ENCODE results near the gene CAMK1D.
"Not testable (repeated sequence)": the region's sequence is repeated elsewhere in the genome, so short reads cannot be mapped to it uniquely, and the experiment has no call there.

Gene CAMK1D

GRCh38 chr10:12839941-12840611 is 490.7 kb downstream of the CAMK1D start:
- no peak for DNase-seq

DNA sequence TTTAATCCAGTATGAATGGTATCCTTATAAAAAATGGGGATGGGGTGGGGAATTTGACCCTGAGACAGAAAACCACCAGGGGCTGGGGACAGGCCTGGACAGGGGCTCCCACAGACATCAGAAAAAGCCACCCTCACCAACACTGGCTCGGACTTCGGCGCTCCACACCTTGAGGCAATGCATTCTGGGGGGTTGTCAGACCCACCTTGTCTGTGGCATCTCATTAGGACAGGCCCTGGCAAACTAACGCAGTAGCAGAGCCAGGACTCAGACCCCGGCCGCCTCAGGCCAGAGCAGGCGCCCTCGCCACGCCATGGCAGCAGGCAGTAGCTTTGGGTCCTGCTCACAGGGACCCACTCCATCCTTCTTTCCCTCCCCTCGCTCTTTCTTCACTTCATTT is 492.1 kb downstream of the CAMK1D start:
- no peak for DNase-seq

DNA sequence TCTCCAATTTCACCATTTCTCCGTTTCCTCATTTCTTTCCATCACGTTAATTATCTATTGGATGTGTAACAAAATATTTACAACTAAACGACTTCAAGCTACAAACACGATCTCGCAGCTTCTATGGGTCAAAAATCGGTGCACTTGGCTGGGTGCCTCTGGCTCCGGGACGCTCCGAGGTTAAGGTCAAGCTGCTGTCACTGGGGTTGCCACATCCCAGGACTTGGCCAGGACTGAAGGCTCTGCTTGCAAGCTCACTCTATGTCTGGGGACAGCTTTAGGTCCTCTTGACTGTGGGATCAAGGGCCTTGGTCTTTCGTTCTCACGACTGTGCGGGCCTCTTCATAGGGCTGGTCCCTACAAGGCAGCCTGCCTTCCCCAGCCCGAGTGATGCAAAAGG is 492.5 kb downstream of the CAMK1D start:
- no peak for DNase-seq

GRCh38 chr10:12842310-12842709 is 493.0 kb downstream of the CAMK1D start:
- DNase-seq: no peak

DNA sequence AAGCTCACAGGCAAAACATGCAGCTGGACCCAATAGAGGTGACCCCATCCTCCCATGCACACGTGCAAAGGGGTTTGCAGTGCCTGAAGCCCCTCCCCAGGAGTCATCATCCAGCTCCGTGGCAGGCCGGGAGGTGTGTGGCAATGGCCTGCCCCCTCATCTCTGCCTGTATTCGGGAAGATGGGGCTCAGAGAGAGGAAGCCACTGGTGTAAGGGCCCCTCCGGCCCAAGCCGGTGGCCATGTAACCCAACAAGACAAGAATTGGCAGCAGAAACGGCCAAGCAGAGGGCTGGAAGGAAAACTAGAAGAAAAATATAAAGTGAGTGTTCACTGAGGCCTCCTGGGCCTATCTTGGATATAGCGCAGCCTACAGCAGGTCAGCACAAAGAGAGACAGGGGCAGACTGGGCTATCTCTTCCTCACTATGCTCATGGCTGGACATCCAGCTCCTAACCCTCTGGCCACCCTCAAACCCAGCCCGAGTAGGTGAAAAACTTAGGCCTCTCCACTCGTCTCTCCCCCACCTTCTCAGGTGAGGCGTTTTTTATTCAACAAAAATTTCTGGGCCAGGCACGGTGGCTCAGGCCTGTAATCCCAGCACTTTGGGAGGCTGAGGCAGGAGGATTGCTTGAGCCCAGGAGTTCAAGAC is 494.1 kb downstream of the CAMK1D start:
- DNase-seq: no peak

DNA sequence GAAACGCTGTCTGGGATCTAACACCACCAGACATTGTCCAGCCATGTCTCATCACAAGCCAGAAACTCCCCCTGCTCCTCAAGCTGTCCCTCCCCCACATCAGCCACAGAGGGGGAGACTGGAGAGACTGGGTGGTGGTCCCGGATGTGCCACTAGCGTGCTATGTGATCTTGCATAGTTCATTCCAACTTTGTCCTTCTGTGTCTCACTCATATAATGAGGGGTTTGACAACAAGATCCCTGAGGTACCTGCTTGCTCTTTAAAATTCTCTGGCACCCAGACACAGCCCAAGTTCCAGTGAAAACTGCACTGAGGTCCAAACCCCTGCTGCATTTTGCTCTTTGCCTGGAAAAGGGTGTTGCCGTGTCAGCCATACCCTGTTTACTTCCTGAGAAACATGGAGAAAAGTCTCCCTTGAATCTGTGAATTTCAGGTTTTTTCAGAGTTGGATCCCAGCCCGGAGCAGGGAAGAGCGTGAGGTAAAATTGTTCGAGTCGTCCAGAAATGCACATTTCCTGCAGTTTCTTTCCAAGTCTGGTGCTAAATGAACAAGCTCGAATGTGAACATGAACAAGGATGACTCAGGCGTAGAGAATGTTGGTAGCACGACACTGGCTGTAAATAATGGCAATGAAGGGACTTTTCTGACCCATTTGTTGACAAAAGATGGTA is 495.6 kb downstream of the CAMK1D start:
- DNase-seq: no peak

DNA sequence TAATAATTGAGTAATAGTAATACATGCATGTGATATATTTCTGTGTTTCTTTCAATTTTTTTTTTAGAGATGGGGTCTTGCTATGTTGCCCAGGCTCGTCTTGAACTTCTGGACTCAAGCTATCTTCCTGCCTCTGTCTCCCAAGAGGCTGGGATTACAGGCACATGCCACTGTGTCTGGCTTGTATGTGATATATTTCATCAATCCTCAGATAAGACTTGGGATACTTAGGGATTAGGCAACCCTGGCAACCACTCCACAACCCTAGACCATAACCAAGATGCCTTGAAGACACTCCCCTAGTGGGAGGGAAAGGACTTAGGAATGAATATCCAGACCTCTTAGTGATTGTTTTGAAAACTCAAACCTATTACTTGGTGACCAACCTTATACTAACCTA is 497.4 kb downstream of the CAMK1D start:
- no peak for DNase-seq

DNA sequence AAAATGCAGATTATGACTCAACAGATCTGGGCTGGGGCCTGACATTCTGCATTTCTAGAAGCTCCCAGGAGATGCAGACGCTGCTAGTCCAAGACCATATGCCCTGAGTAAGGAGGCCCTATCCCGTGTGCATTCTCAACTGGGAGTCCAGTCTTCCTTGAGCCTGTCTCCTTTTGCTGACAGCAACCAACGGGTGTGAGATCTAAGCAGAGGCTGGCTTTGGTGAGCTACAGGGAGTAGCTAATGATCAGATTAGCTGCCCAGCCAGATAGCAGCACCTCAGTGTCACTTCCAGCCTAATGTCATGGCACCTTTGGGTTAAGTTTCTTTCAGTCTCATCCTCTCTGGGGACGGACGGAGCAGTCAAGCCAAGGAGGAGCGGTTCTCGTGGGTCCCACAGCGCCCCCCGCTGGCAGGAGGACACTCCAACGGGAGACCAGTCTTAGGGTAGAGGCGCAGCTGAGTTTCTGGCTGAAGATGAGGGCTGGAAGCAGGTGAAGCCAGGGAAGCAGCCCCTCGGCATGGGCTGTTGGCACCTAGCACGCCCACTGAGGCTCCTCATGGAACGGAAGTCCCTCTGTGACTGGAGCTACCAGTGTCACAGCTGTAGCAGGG is 498.1 kb downstream of the CAMK1D start:
- no peak for DNase-seq

GRCh38 chr10:12848439-12849173 is 499.3 kb downstream of the CAMK1D start:
- DNase-seq: no peak

GRCh38 chr10:12849319-12850181 is 500.2 kb downstream of the CAMK1D start:
- DNase-seq: no peak

DNA sequence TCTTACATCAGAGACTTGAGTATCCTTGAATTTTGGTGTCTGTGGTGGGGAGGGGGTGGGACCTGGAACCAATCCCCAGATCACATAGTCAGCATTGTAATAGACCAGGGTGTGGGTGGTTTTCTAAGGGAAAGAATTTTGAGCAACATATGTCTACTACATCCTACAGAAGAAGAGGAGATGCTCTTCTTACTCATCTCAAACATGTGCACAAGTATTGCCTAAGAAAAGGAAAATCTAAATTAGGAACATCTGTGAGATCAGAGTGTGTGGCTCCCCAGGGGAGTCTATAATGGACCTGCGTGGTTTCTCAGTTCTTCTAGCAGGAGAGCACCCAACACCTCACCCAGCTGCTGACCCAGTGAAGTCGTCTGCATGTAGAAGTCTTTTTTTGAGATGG is 503.3 kb downstream of the CAMK1D start:
- DNase-seq: no peak

DNA sequence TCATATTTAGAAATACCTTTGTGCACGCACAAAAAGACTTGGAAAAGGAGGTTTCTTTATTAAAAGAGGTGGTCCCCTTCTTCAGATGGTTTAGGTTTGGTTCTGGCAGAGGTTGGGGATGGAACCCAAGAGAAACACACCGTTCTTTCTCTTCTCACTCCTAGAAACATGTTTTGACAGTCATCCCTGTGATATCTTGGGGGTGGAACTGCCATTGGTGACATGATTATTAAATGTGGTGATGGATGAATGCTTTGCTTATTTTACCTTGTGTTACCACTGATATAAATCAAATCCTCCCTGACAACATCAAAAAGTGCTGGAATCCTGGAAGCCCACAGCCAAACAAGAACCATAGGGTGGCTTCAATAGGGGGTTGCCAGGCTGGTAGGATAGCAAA is 505.6 kb downstream of the CAMK1D start:
- DNase-seq: no peak

DNA sequence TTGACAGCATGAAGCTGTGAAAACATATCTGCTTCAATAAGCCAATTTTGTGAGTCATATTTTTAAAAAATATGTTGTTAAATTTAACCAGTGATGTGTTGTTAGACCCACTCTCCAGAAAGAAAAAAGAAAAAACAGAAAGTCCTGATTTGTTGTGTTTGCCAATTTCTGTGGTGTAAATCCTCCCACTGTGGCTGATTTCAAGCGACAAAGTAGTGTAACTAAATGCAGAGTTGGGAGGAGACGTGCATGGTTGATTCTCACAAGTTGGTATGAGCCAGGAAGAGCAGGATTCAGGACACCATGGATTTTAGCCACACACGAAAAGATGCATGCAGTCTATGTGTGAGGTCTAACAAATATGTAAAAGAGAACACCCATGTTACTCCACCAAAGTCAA is 513.1 kb downstream of the CAMK1D start:
- DNase-seq: no peak

DNA sequence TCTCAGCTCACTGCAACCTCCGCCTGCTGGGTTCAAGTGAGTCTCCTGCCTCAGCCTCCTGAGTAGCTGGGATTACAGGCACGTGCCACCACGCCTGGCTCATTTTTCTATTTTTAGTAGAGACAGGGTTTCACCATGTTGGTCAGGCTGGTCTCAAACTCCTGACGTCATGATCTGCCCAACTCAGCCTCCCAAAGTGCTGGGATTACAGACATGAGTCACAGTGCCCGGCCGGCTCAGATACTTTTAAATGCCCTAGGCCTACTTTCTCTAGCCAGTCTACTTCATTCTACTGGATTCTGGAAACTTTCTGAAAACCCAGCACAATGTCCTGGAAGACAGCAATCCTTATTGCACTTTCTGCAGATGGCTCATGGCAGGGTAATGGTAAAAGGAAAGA is 516.2 kb downstream of the CAMK1D start:
- DNase-seq: not testable (repeated sequence)

GRCh38 chr10:12868229-12868628 is 518.9 kb downstream of the CAMK1D start:
- DNase-seq: no peak

- no peak for DNase-seq
Observed at GRCh38 chr10:12869427-12869826, 520.1 kb downstream of the CAMK1D start.

- no peak for DNase-seq
Observed at GRCh38 chr10:12872577-12872976, 523.2 kb downstream of the CAMK1D start.

- DNase-seq: no peak
Observed at GRCh38 chr10:12873172-12873571, 523.8 kb downstream of the CAMK1D start.

DNA sequence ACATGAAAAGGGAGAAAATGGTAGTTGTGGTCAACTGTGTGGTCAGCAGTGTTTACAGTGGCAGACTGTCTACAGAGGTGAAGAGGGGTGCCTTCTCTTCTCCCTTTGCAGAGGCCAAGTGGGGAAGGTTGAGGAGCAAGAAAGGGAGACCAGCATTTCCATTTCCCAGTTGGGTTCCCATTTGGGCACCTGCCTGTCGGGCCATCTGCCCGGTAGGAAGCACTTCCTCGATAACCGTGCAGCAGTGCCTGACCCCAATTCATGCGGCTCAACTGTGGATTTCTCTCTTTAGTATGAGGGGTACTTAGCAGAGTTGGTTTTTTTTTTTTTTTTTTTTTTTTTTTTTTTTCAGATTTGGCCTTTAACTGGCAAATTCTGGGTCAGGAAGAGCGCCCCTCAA is 525.2 kb downstream of the CAMK1D start:
- no peak for DNase-seq

DNA sequence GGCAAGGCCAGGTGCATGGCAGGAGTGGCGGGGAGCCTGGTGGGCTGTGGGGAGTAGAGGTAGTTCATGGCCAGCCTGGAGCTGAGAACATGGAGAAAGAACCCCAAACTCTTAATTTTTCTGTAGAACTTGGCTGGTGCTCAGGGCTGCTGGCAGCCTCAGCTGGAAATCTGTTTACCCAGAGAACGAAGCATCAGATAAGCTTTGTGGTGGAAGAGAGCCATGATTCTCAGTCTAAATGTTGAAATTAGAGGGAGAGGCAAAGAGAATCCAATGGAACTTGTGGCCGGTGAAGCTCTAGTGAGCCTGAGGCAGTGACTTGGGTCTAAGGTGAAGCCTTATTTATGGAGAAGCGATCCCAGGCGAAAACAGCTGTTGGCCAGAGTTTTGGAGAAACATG is 525.8 kb downstream of the CAMK1D start:
- no peak for DNase-seq

- DNase-seq: no peak
Observed at GRCh38 chr10:12876266-12876665, 526.9 kb downstream of the CAMK1D start.

DNA sequence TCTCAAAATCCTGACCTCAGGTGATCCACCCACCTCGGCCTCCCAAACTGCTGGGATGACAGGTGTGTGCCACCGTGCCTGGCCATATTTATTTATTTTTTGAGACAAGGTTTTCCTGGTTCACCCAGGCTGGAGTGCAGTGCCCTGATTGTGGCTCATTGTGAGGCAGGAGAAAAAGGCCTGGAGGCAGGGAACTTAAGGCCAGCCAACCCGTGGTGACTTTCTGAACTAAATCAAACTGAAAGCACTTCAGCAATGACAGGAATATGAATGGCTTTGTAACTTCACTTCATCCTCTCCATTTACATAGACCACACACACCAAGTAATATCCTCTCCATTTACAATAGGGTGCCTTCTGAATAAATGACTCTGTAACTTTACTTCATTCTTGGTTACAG is 527.8 kb downstream of the CAMK1D start:
- no peak for DNase-seq
